WTC11 (cell line): ENCODE results near the gene EMILIN1. TPM values are rescaled to one million over a fixed set of nuclear protein-coding genes. Genes with fewer than 3 reads are reported as not detected.

Experiments
- ATAC-seq: fragments of 200-7000 bp; cut with Tn5 transposase; 2 replicates; pipeline ENCODE4 v1.10.0; 2021; ENCODE audit warnings: mild to moderate bottlenecking, moderate library complexity
- CTCF ChIA-PET: fragments of 300-600 bp; sonication (Branson Sonifier 250); formaldehyde crosslinking; loops from one replicate; lab custom pipeline; 2021; ENCODE audit warnings: antibody characterized with exemption; lab: Charles Lee
- POLR2A ChIA-PET: fragments of 350-600 bp; sonication (Branson Sonifier 250); formaldehyde crosslinking; loops from one replicate; lab custom pipeline; 2021; ENCODE audit warnings: antibody characterized with exemption; lab: Charles Lee
- DNase-seq: peaks from one replicate; pipeline ENCODE4 v3.0.0; 2021; ENCODE audit warnings: low spot score
- H3K27ac Mint-ChIP-seq: 2 replicates; pipeline ENCODE4 v1.8.0; 2021; ENCODE audit warnings: mixed read lengths
- H3K27me3 Mint-ChIP-seq: 2 replicates; pipeline ENCODE4 v1.8.0; 2021; ENCODE audit warnings: low read depth, mild to moderate bottlenecking, moderate library complexity, mixed read lengths
- H3K36me3 Mint-ChIP-seq: 2 replicates; pipeline ENCODE4 v1.8.0; 2021; ENCODE audit warnings: mixed read lengths
- H3K4me1 Mint-ChIP-seq: 2 replicates; pipeline ENCODE4 v1.8.0; 2022; ENCODE audit warnings: mixed read lengths
- H3K4me3 Mint-ChIP-seq: 2 replicates; pipeline ENCODE4 v1.8.0; 2021; ENCODE audit warnings: mild to moderate bottlenecking, moderate library complexity, mixed read lengths
- H3K9me3 Mint-ChIP-seq: 2 replicates; pipeline ENCODE4 v1.8.0; 2021; ENCODE audit warnings: mixed read lengths
- AFF4 ChIP-seq: sonication (generic); formaldehyde crosslinking; IDR thresholded peaks from 2 replicates; pipeline ENCODE4 v1.8.1; 2023; ENCODE audit warnings: mild to moderate bottlenecking, missing genetic modification reagents, borderline replicate concordance
- AR ChIP-seq: fragments of 250-450 bp; sonication (Bioruptor Pico); IDR thresholded peaks from 2 replicates; pipeline ENCODE4 v1.9.0; 2021; ENCODE audit warnings: mild to moderate bottlenecking
- ATF6 ChIP-seq: sonication (generic); formaldehyde crosslinking; IDR thresholded peaks from 2 replicates; pipeline ENCODE4 v1.8.1; 2023; ENCODE audit warnings: mild to moderate bottlenecking, missing genetic modification reagents
- CBFB ChIP-seq: sonication (generic); formaldehyde crosslinking; IDR thresholded peaks from 2 replicates; pipeline ENCODE4 v1.8.1; 2022; ENCODE audit warnings: mild to moderate bottlenecking, low read depth, missing genetic modification reagents
- CREM ChIP-seq: sonication (generic); formaldehyde crosslinking; IDR thresholded peaks from 2 replicates; pipeline ENCODE4 v1.8.1; 2022; ENCODE audit warnings: mild to moderate bottlenecking, missing genetic modification reagents, moderate library complexity
- ESRRA ChIP-seq: sonication (generic); formaldehyde crosslinking; IDR thresholded peaks from 2 replicates; pipeline ENCODE4 v1.8.1; 2022; ENCODE audit warnings: mild to moderate bottlenecking, missing genetic modification reagents, borderline replicate concordance
- FOXP1 ChIP-seq: sonication (generic); formaldehyde crosslinking; IDR thresholded peaks from 2 replicates; pipeline ENCODE4 v1.8.0; 2022; ENCODE audit warnings: missing genetic modification reagents, mild to moderate bottlenecking, moderate library complexity, borderline replicate concordance
- FOXP4 ChIP-seq: sonication (generic); formaldehyde crosslinking; IDR thresholded peaks from 2 replicates; pipeline ENCODE4 v1.8.0; 2022; ENCODE audit warnings: mild to moderate bottlenecking, missing genetic modification reagents
- GRHL2 ChIP-seq: fragments of 250-450 bp; sonication (Bioruptor Pico); IDR thresholded peaks from 2 replicates; pipeline ENCODE4 v1.8.0; 2022; ENCODE audit warnings: mild to moderate bottlenecking, moderate library complexity; ENCODE audit not compliant: insufficient replicate concordance, severe bottlenecking
- IRF2 ChIP-seq: sonication (generic); formaldehyde crosslinking; IDR thresholded peaks from 2 replicates; pipeline ENCODE4 v1.8.0; 2022; ENCODE audit warnings: low read depth, missing genetic modification reagents, borderline replicate concordance
- MAX ChIP-seq: sonication (generic); formaldehyde crosslinking; IDR thresholded peaks from 2 replicates; pipeline ENCODE4 v1.8.0; 2022; ENCODE audit warnings: mild to moderate bottlenecking, missing genetic modification reagents
- MYBL2 ChIP-seq: sonication (generic); formaldehyde crosslinking; IDR thresholded peaks from 2 replicates; pipeline ENCODE4 v1.8.1; 2023; ENCODE audit warnings: mild to moderate bottlenecking, moderate library complexity, missing genetic modification reagents
- NR3C1 ChIP-seq: sonication (generic); formaldehyde crosslinking; conservative IDR thresholded peaks from 2 replicates; pipeline ENCODE4 v1.8.1; 2023; ENCODE audit warnings: low read depth, mild to moderate bottlenecking, missing genetic modification reagents
- PREB ChIP-seq: sonication (generic); formaldehyde crosslinking; IDR thresholded peaks from 2 replicates; pipeline ENCODE4 v1.8.1; 2022; ENCODE audit warnings: mild to moderate bottlenecking, missing genetic modification reagents, moderate library complexity, borderline replicate concordance
- RELA ChIP-seq: sonication (generic); formaldehyde crosslinking; IDR thresholded peaks from 2 replicates; pipeline ENCODE4 v1.8.1; 2022; ENCODE audit warnings: missing genetic modification reagents, mild to moderate bottlenecking, borderline replicate concordance
- TCF7 ChIP-seq: sonication (generic); formaldehyde crosslinking; IDR thresholded peaks from 2 replicates; pipeline ENCODE4 v1.8.0; 2022; ENCODE audit warnings: mild to moderate bottlenecking, low read depth, missing genetic modification reagents, moderate library complexity
- USF2 ChIP-seq: sonication (generic); formaldehyde crosslinking; IDR thresholded peaks from 2 replicates; pipeline ENCODE4 v1.8.1; 2023; ENCODE audit warnings: mild to moderate bottlenecking, missing genetic modification reagents, moderate library complexity
- ZNF138 ChIP-seq: sonication (generic); formaldehyde crosslinking; conservative IDR thresholded peaks from 2 replicates; pipeline ENCODE4 v1.8.1; 2022; ENCODE audit warnings: mild to moderate bottlenecking, moderate library complexity, missing genetic modification reagents
- ZNF219 ChIP-seq: sonication (generic); formaldehyde crosslinking; IDR thresholded peaks from 2 replicates; pipeline ENCODE4 v1.8.0; 2023; ENCODE audit warnings: missing genetic modification reagents, mild to moderate bottlenecking, borderline replicate concordance
- ZNF416 ChIP-seq: fragments of 250-450 bp; sonication (Bioruptor Pico); IDR thresholded peaks from 2 replicates; pipeline ENCODE4 v1.9.0; 2021; ENCODE audit warnings: mild to moderate bottlenecking, inconsistent platforms
- ZNF671 ChIP-seq: fragments of 250-450 bp; sonication (Bioruptor Pico); IDR thresholded peaks from 2 replicates; pipeline ENCODE4 v1.8.0; 2021; ENCODE audit warnings: mild to moderate bottlenecking
- total RNA-seq: library from RNA; stranded (reverse); gene quantifications from 3 replicates; pipeline ENCODE4 v1.2.3, GENCODE V29; 2021

Gene EMILIN1
- total RNA-seq, 1 experiment from 2014 or later = 3.5 TPM

GRCh38 chr2:27039426-27039825 is 39.0 kb upstream of the EMILIN1 start (continued):
- TF ChIP-seq AFF4 = no peak
- no peak for TF ChIP-seq ZNF219 (CRISPR knock-in tag)

GRCh38 chr2:27039871-27040270 is 38.5 kb upstream of the EMILIN1 start:
- no peak overlapping the region for H3K27ac Mint-ChIP-seq
- TF ChIP-seq IRF2 (CRISPR knock-in tag) (no peak), NR3C1 (CRISPR knock-in tag) (no peak), ZNF416 (CRISPR knock-in tag) (no peak), USF2 (no peak), CBFB (CRISPR knock-in tag) (no peak), CREM (CRISPR knock-in tag) (no peak), ZNF671 (CRISPR knock-in tag) (no peak), TCF7 (CRISPR knock-in tag) (no peak), FOXP1 (CRISPR knock-in tag) (no peak)
- DNase-seq (no peak), ATAC-seq (no peak)
- POLR2A ChIA-PET = no interaction called here
- CTCF ChIA-PET = interaction anchor here (1.7 to 2.8 kb wide), 3 partner anchors 10 to 78 kb away, joined by 4 to 14 read pairs (median 10); no protein-coding TSS in a partner anchor
- no peak overlapping the region for H3K4me3 Mint-ChIP-seq
- H3K9me3 Mint-ChIP-seq = no peaks in the 10 kb centered on the region
- no peaks in the 10 kb centered on the region for H3K4me1 Mint-ChIP-seq
- peaks cover 50% of the 10 kb centered on the region for H3K36me3 Mint-ChIP-seq
- no peaks in the 10 kb centered on the region for H3K27me3 Mint-ChIP-seq

- ChIA-PET POLR2A (no interaction called here), CTCF (interaction anchor here (1.7 to 2.8 kb wide), 3 partner anchors 10 to 79 kb away, joined by 4 to 14 read pairs (median 10); no protein-coding TSS in a partner anchor)
- no peaks in the 10 kb centered on the region for H3K9me3 Mint-ChIP-seq
- H3K4me3 Mint-ChIP-seq = no peak overlapping the region
- H3K27me3 Mint-ChIP-seq = no peaks in the 10 kb centered on the region
- no peak overlapping the region for H3K27ac Mint-ChIP-seq
- H3K36me3 Mint-ChIP-seq = peaks cover 46% of the 10 kb centered on the region
- no peaks in the 10 kb centered on the region for H3K4me1 Mint-ChIP-seq
- ATAC-seq (no peak), DNase-seq (no peak)
- no peak for TF ChIP-seq FOXP4 (CRISPR knock-in tag)
- TF ChIP-seq AR (CRISPR knock-in tag) = no peak
- TF ChIP-seq MYBL2 (CRISPR knock-in tag) = no peak
- no peak for TF ChIP-seq GRHL2 (CRISPR knock-in tag)
- TF ChIP-seq PREB = no peak
- TF ChIP-seq RELA (CRISPR knock-in tag) = no peak
- no peak for TF ChIP-seq ESRRA
- TF ChIP-seq ATF6 (CRISPR knock-in tag) = no peak
- no peak for TF ChIP-seq MAX (CRISPR knock-in tag)
- no peak for TF ChIP-seq ZNF138
Observed at GRCh38 chr2:27040282-27040681, 38.1 kb upstream of the EMILIN1 start.
